Adrenal gland (tissue), 12 donors: ENCODE measurements around the gene ALPK3. TPM values are rescaled to one million over a fixed set of nuclear protein-coding genes. Genes with fewer than 3 reads are reported as not detected.

Experiments
- DNase-seq, 7 donors: peaks; one replicate each; pipeline ENCODE4 v3.0.0-alpha.2; 2019 to 2020
- H3K27ac ChIP-seq, 5 donors: fragments of 200-600 bp; sonication (generic) in 4 of 5; 1 replicate in 3 of 5; 2 replicates in 2 of 5; pipeline versions ENCODE4 v1.5.1 to v1.8.0; 2016 to 2020; ENCODE audit warnings: mild to moderate bottlenecking in 1 of 5
- H3K27me3 ChIP-seq: fragments of 200-600 bp; 2 replicates; pipeline ENCODE4 v1.8.0; 2021
- H3K36me3 ChIP-seq, 2 donors: fragments of 200-600 bp; replicated peaks in 1 of 2; 1 replicate in 1 of 2; 2 replicates in 1 of 2; pipeline versions ENCODE4 v1.5.1 to v1.8.0; 2018 to 2022
- H3K4me1 ChIP-seq, 2 donors: fragments of 200-600 bp; replicated peaks in 1 of 2; 1 replicate in 1 of 2; 2 replicates in 1 of 2; pipeline versions ENCODE4 v1.5.1 to v1.8.0; 2018 to 2021
- H3K4me3 ChIP-seq, 4 donors: fragments of 200-600 bp; sonication (generic) in 3 of 4; one replicate each; pipeline ENCODE4 v1.5.1; 2016 to 2018
- H3K9me3 ChIP-seq, 3 donors: fragments of 200-600 bp; sonication (generic) in 1 of 3; replicated peaks in 1 of 3; 1 replicate in 2 of 3; 2 replicates in 1 of 3; pipeline versions ENCODE4 v1.5.1 to v1.8.0; 2016 to 2021
- POLR2A ChIP-seq, 2 donors: fragments of 450-650 bp; IDR thresholded peaks; one replicate each; pipeline ENCODE4 v1.6.1; 2017; ENCODE audit warnings: antibody characterized with exemption in 2 of 2, mild to moderate bottlenecking in 2 of 2, moderate library complexity in 1 of 2
- WGBS, 4 donors: extraction: QIAGEN DNeasy Blood & Tissue Kit in 2 of 4; methylation state at CpG; one replicate each; pipeline versions ENCODE4 v1.1.5 to v1.1.7; 2013 to 2017; 5-methylcytosine and 5-hydroxymethylcytosine counted together
- intact Hi-C, 2 donors: fragments of 100-400 bp; cut with DNase I; formaldehyde crosslinking; loops; one replicate each; pipeline versions ENCODE4 v1.14.1 to v1.15.0; 2022 to 2023
- polyA plus RNA-seq, 3 donors: library from polyadenylated mRNA; stranded (reverse); fragments of 200-250 nt in 2 of 3; fragments of 350-450 nt in 1 of 3; fragmentation: Illumina TruSeq in 1 of 3; extraction: RNeasy Lipid Tissue Mini Kit (QIAGEN cat#74804) in 1 of 3; gene quantifications; one replicate each; pipeline ENCODE4 v1.2.3, GENCODE V29; 2013 to 2014
- total RNA-seq, 9 donors: library from RNA; depleted of rRNA in 4 of 9; stranded (reverse); fragments of >200 nt in 4 of 9; fragments of 120-200 nt in 1 of 9; fragmentation: NEBNext Ultra II Directional in 1 of 9; extraction: Animal tissue kit (Norgen Biotek cat#: 25700) in 1 of 9; gene quantifications; one replicate each; pipeline versions ENCODE4 v1.1.0 to v1.2.4, GENCODE V29; 2013 to 2023
- TF ChIP-seq, protein P1 (sequence below), 6 experiments: fragments of 450-650 bp in 4 of 6; fragments of 200-600 bp in 2 of 6; sonication (generic) in 1 of 6; IDR thresholded peaks; 1 replicate in 5 of 6; 2 replicates in 1 of 6; pipeline versions ENCODE4 v1.5.1 to v1.8.0; 2016 to 2021; ENCODE audit warnings: antibody characterized with exemption in 6 of 6, mild to moderate bottlenecking in 2 of 6, moderate library complexity in 1 of 6
- donor health status: healthy with polysubstance abuse.
- donor health status: Bipolar disorder and iron deficiency.
- donor health status: DM: yes; HTN: yes; CAD: no.
- donor health status: DM: no; HTN: no; CAD: no.
- donor health status: DM: no; HTN: no; CAD: no.
- donor health status: DM: yes; HTN: yes; CAD: no.

Gene ALPK3
- total and polyA plus RNA-seq, 12 donors: 5.8 to 39.3 (median 15.9) TPM

DNA sequence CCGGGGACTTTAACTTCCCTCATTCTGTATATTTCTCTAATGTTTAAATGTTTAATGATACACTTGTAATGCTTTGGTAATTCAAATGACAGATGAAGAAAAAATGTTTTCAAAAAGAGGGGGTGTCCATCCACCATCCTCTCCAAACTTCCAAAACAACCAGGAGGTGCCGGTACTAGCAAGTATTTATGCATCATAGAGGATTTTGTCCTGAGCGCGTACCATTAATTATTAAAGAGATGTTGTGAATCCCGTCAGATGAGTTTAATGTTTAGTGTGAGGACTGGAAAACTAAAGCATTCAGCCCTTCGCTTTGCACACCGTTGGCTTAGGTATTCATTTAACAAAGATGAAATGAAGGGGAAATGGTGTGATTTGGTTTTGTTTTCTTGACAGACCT is 68.6 kb downstream of the ALPK3 start:
- Histone ChIP-seq H3K4me1 (no peaks in the 10 kb centered on the region), H3K9me3 (no peaks in the 10 kb centered on the region), H3K36me3 (no peaks in the 10 kb centered on the region), H3K4me3 (no peak overlapping the region), H3K27ac (no peak overlapping the region), H3K27me3 (no peaks in the 10 kb centered on the region)
- intact Hi-C loops: no loop called here
- DNase-seq: no peak
- TF ChIP-seq, protein P1, sequence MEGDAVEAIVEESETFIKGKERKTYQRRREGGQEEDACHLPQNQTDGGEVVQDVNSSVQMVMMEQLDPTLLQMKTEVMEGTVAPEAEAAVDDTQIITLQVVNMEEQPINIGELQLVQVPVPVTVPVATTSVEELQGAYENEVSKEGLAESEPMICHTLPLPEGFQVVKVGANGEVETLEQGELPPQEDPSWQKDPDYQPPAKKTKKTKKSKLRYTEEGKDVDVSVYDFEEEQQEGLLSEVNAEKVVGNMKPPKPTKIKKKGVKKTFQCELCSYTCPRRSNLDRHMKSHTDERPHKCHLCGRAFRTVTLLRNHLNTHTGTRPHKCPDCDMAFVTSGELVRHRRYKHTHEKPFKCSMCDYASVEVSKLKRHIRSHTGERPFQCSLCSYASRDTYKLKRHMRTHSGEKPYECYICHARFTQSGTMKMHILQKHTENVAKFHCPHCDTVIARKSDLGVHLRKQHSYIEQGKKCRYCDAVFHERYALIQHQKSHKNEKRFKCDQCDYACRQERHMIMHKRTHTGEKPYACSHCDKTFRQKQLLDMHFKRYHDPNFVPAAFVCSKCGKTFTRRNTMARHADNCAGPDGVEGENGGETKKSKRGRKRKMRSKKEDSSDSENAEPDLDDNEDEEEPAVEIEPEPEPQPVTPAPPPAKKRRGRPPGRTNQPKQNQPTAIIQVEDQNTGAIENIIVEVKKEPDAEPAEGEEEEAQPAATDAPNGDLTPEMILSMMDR (IDR thresholded peaks at IDR 0.05): no peak
- TF ChIP-seq POLR2A (IDR thresholded peaks at IDR 0.05): no peak
- 90 to 95% (median 94%) methylated on average over 7 of the region's 7 CpGs for WGBS, 4 donors

DNA sequence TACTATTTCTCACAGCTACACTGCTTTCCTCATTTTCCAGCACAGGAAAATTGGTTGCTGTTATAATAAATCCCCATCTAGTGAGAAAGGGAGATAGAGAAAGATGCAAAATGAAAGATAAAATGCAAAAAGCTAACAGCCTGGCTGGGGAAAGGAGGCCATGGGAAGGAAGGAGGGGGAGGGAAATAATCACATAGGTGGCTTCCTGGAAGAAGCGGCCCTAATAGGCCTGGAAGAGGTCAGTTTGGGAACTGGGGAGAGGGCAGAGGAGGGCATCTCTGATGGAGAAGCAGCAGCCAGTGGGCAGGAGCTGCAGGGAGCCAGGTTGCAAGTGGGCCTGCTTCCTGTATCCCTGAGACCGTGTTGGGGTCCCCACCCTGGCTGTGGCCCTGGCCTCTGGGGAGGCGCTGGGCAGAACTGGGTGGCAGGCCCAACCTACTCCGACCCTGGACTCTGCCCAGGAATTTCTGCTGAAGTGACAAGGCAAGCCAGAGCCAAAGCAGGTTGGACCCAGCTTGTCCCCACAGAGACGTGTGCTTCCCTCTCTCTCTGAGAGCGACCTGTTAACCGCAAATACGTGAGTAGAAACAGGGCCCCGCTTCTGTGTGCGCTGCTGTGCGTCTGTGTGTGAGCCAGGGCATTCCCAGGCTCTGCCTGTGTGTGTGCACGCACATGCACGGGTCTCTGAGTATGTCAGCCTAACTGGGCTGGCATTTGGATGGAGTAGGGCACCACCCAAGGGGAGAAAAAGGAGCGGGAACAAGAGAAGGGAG is 69.2 kb downstream of the ALPK3 start:
- no peak for TF ChIP-seq POLR2A (IDR thresholded peaks at IDR 0.05)
- TF ChIP-seq, protein P1 (IDR thresholded peaks at IDR 0.05): no peak
- intact Hi-C loops: no loop called here
- no peak overlapping the region for H3K27ac ChIP-seq
- no peaks in the 10 kb centered on the region for H3K36me3 ChIP-seq
- H3K9me3 ChIP-seq: no peaks in the 10 kb centered on the region
- no peaks in the 10 kb centered on the region for H3K4me1 ChIP-seq
- no peaks in the 10 kb centered on the region for H3K27me3 ChIP-seq
- H3K4me3 ChIP-seq: no peak overlapping the region
- no peak for DNase-seq
- 91 to 96% (median 93%) methylated on average over 14 of the region's 14 CpGs for WGBS, 4 donors

DNA sequence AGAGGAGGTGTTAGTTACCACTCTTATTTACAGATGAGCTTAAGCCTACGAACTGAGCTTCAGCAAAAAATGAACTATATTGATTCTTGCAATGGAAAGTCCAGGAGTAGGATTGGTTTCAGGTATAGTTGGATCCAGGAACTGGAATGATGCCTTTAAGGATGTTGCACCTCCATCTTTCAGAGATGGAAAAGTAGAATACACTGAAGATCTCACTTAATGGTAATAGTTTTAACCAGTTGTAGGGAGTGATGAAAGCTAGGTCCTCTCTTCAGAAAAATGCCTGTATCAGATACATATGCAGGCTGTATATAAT is 69.8 kb downstream of the ALPK3 start:
- Histone ChIP-seq H3K27ac (no peak overlapping the region), H3K27me3 (no peaks in the 10 kb centered on the region), H3K36me3 (no peaks in the 10 kb centered on the region), H3K9me3 (no peaks in the 10 kb centered on the region), H3K4me1 (no peaks in the 10 kb centered on the region), H3K4me3 (no peak overlapping the region)
- 65 to 96% (median 74%) methylated on average over 1 of the region's 1 CpG for WGBS, 4 donors
- no peak for TF ChIP-seq POLR2A (IDR thresholded peaks at IDR 0.05)
- TF ChIP-seq, protein P1 (IDR thresholded peaks at IDR 0.05): no peak
- intact Hi-C loops: no loop called here
- no peak for DNase-seq

DNA sequence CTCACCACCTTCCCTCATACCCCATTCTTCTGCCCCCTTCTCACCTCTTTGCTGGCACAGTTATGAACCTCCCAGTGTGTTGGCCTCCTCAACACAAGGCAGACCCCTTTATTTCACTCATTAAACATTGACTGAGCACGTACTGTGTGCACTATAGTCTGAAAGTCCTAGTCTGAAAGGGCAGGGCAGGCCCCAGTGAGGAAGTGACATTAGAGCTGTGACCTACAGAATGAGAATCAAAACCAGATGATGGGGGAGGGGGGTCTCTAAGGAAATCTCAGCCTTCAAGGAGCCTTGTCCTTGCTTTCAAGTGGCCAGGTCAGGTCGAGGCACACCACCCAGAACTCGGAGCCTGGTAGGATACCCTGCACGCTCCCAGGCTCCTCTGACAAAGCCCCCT is 70.8 kb downstream of the ALPK3 start:
- WGBS, 4 donors: 77 to 83% (median 79%) methylated on average over 4 of the region's 4 CpGs
- no peak for TF ChIP-seq POLR2A (IDR thresholded peaks at IDR 0.05)
- TF ChIP-seq, protein P1 (IDR thresholded peaks at IDR 0.05): no peak
- Histone ChIP-seq H3K27ac (no peak overlapping the region), H3K9me3 (no peaks in the 10 kb centered on the region), H3K4me1 (no peaks in the 10 kb centered on the region), H3K27me3 (no peaks in the 10 kb centered on the region), H3K36me3 (no peaks in the 10 kb centered on the region), H3K4me3 (no peak overlapping the region)
- intact Hi-C loops: no loop called here
- DNase-seq: no peak
